HCT116 (cell line): ENCODE results near the gene PLK5. TPM values are rescaled to one million over a fixed set of nuclear protein-coding genes. Genes with fewer than 3 reads are reported as not detected.

ENCODE experiments used
- ATAC-seq: fragments of 200-7000 bp; cut with Tn5 transposase; 2 replicates; pipeline ENCODE4 v1.9.1; 2020; ENCODE audit warnings: mild to moderate bottlenecking, moderate library complexity
- BruUV-seq: library from RNA; stranded (reverse); fragments of 400-500 nt; replicated peaks from 2 replicates; lab custom pipeline; 2021; lab: Mats Ljungman, UMichigan
- CTCF ChIA-PET: fragments of 300-600 bp; sonication (Branson Sonifier 250); formaldehyde crosslinking; loops from one replicate; lab custom pipeline; 2021; ENCODE audit warnings: antibody characterized with exemption; lab: Charles Lee
- POLR2A ChIA-PET: fragments of 300-600, 350-600 bp; sonication (Branson Sonifier 250); formaldehyde crosslinking; loops from one replicate; lab custom pipeline; 2021; ENCODE audit warnings: antibody characterized with exemption; lab: Charles Lee
- RAD21 ChIA-PET, 2 experiments: fragments of 300-600 bp; sonication (Branson Sonifier 250); formaldehyde crosslinking; loops; one replicate each; lab custom pipeline; 2023; ENCODE audit warnings: low total read pairs in 2 of 2; ENCODE audit not compliant: uncharacterized antibody in 2 of 2, unreplicated experiment in 2 of 2, low non-redundant PET in 1 of 2; lab: Charles Lee
- DNase-seq: peaks from one replicate; pipeline ENCODE4 v3.0.0-alpha.2; 2010; ENCODE audit warnings: low read depth, low spot score
- H2AFZ ChIP-seq: fragments of 200-600 bp; shearing (Covaris generic), sonication (generic); 2 replicates; pipeline ENCODE4 v1.6.1; 2017; ENCODE audit warnings: low read depth, mixed run types, mixed read lengths, antibody characterized with exemption, low read length; ENCODE audit not compliant: poor library complexity, severe bottlenecking
- H3K27ac ChIP-seq: 2 replicates; pipeline ENCODE4 v1.5.1; 2012; ENCODE audit warnings: low read depth, low read length
- H3K27me3 ChIP-seq: fragments of 200-600 bp; sonication (generic); 2 replicates; pipeline ENCODE4 v1.6.1; 2016; ENCODE audit warnings: mixed run types, low read length, mixed read lengths; ENCODE audit not compliant: insufficient read depth
- H3K36me3 ChIP-seq, 2 experiments: fragments of 200-500 bp in 1 of 2; fragments of 200-600 bp in 1 of 2; sonication (Bioruptor generic) in 1 of 2; sonication (generic) in 1 of 2; 2 replicates each; pipeline versions ENCODE4 v1.5.1 to v1.6.1; 2014 to 2016; ENCODE audit warnings: low read length in 2 of 2, inconsistent platforms in 1 of 2, mixed read lengths in 1 of 2, mixed run types in 1 of 2; ENCODE audit not compliant: insufficient read depth in 2 of 2, control insufficient read depth in 1 of 2
- H3K4me1 ChIP-seq, 2 experiments: fragments of 200-600 bp in 1 of 2; sonication (generic) in 1 of 2; 2 replicates each; pipeline versions ENCODE4 v1.5.1 to v1.6.1; 2012 to 2017; ENCODE audit warnings: low read length in 2 of 2, inconsistent platforms in 1 of 2, mild to moderate bottlenecking in 1 of 2, mixed read lengths in 1 of 2, mixed run types in 1 of 2, moderate library complexity in 1 of 2; ENCODE audit not compliant: insufficient read depth in 2 of 2, control insufficient read depth in 1 of 2
- H3K4me2 ChIP-seq: fragments of 200-600 bp; sonication (generic); 2 replicates; pipeline ENCODE4 v1.6.1; 2017; ENCODE audit warnings: mixed run types, low read length, mixed read lengths
- H3K4me3 ChIP-seq, 2 experiments: fragments of 200-600 bp in 1 of 2; sonication (generic) in 1 of 2; replicated peaks in 1 of 2; 2 replicates each; pipeline ENCODE4 v1.5.1; 2011 to 2016; ENCODE audit warnings: low read length in 2 of 2, control low read depth in 1 of 2, low read depth in 1 of 2, mild to moderate bottlenecking in 1 of 2, mixed read lengths in 1 of 2, mixed run types in 1 of 2
- H3K79me2 ChIP-seq: fragments of 200-600 bp; sonication (generic); 2 replicates; pipeline ENCODE4 v1.6.1; 2017; ENCODE audit warnings: mild to moderate bottlenecking, mixed run types, low read length, moderate library complexity, mixed read lengths; ENCODE audit not compliant: insufficient read depth
- H3K9ac ChIP-seq: fragments of 200-600 bp; sonication (generic); 2 replicates; pipeline ENCODE4 v1.6.1; 2016; ENCODE audit warnings: low read length, mixed read lengths
- H3K9me2 ChIP-seq: fragments of 200-600 bp; sonication (generic), shearing (Covaris generic); 2 replicates; pipeline ENCODE4 v1.6.1; 2017; ENCODE audit warnings: mixed run types, mild to moderate bottlenecking, moderate library complexity; ENCODE audit not compliant: insufficient read depth
- H3K9me3 ChIP-seq, 2 experiments: fragments of 200-500 bp in 1 of 2; fragments of 200-600 bp in 1 of 2; sonication (Bioruptor generic) in 1 of 2; sonication (generic) in 1 of 2; 2 replicates each; pipeline ENCODE4 v1.6.1; 2014 to 2017; ENCODE audit warnings: low read length in 2 of 2, mixed read lengths in 2 of 2, inconsistent platforms in 1 of 2, low read depth in 1 of 2, mild to moderate bottlenecking in 1 of 2, mixed run types in 1 of 2, moderate library complexity in 1 of 2; ENCODE audit not compliant: control insufficient read depth in 1 of 2, insufficient read depth in 1 of 2
- H4K20me1 ChIP-seq: fragments of 200-600 bp; sonication (generic), shearing (Covaris generic); 2 replicates; pipeline ENCODE4 v1.6.1; 2017; ENCODE audit warnings: mixed run types, mild to moderate bottlenecking, moderate library complexity; ENCODE audit not compliant: insufficient read depth
- ATF3 ChIP-seq: IDR thresholded peaks from 2 replicates; pipeline ENCODE4 v1.6.1; 2012
- CBX3 ChIP-seq: IDR thresholded peaks from 2 replicates; pipeline ENCODE4 v1.6.1; 2012; ENCODE audit warnings: low read depth
- CEBPB ChIP-seq: IDR thresholded peaks from 2 replicates; pipeline ENCODE4 v1.6.1; 2012; ENCODE audit warnings: low read depth
- CTCF ChIP-seq, 3 experiments: fragments of 200-600 bp in 1 of 3; sonication (generic) in 1 of 3; IDR thresholded peaks in 2 of 3; conservative IDR thresholded peaks in 1 of 3; 2 replicates each; pipeline ENCODE4 v1.5.1; 2012 to 2017; ENCODE audit warnings: low read depth in 2 of 3, low read length in 2 of 3, antibody characterized with exemption in 1 of 3, borderline replicate concordance in 1 of 3, control low read depth in 1 of 3, mild to moderate bottlenecking in 1 of 3, mixed read lengths in 1 of 3, mixed run types in 1 of 3, moderate library complexity in 1 of 3; ENCODE audit not compliant: insufficient read depth in 1 of 3
- EGR1 ChIP-seq: IDR thresholded peaks from 2 replicates; pipeline ENCODE4 v1.6.1; 2012; ENCODE audit warnings: low read depth
- ELF1 ChIP-seq: IDR thresholded peaks from 2 replicates; pipeline ENCODE4 v1.6.1; 2012; ENCODE audit warnings: low read depth, borderline replicate concordance
- EZH2 ChIP-seq: fragments of 200-600 bp; sonication (generic); IDR thresholded peaks from 2 replicates; pipeline ENCODE4 v1.6.1; 2017; ENCODE audit warnings: antibody characterized with exemption, mixed run types
- EZH2phosphoT487 ChIP-seq: fragments of 200-600 bp; IDR thresholded peaks from 2 replicates; pipeline ENCODE4 v1.6.1; 2018; ENCODE audit warnings: antibody characterized with exemption, borderline replicate concordance
- MAX ChIP-seq: IDR thresholded peaks from 2 replicates; pipeline ENCODE4 v1.6.1; 2012
- POLR2A ChIP-seq: IDR thresholded peaks from 2 replicates; pipeline ENCODE4 v1.7.0; 2011; ENCODE audit warnings: borderline replicate concordance; ENCODE audit not compliant: insufficient read depth, insufficient read length; ENCODE audit errors: extremely low read depth
- POLR2AphosphoS5 ChIP-seq: IDR thresholded peaks from 2 replicates; pipeline ENCODE4 v1.6.1; 2011; ENCODE audit warnings: mild to moderate bottlenecking, low read depth, low read length, moderate library complexity
- RAD21 ChIP-seq: IDR thresholded peaks from 2 replicates; pipeline ENCODE4 v1.6.1; 2012; ENCODE audit warnings: low read depth, mild to moderate bottlenecking
- REST ChIP-seq: IDR thresholded peaks from 2 replicates; pipeline ENCODE4 v1.6.1; 2012; ENCODE audit warnings: low read depth
- SIN3A ChIP-seq: IDR thresholded peaks from 2 replicates; pipeline ENCODE4 v1.6.1; 2012; ENCODE audit warnings: low read depth
- SP1 ChIP-seq: IDR thresholded peaks from 2 replicates; pipeline ENCODE4 v1.6.1; 2012; ENCODE audit warnings: low read depth
- YY1 ChIP-seq: IDR thresholded peaks from 2 replicates; pipeline ENCODE4 v1.6.1; 2011; ENCODE audit warnings: low read length, low read depth, moderate library complexity, mild to moderate bottlenecking; ENCODE audit not compliant: insufficient replicate concordance; ENCODE audit errors: extremely low read depth
- ZNF274 ChIP-seq: fragments of 200-500 bp; sonication (Bioruptor generic); IDR thresholded peaks from 2 replicates; pipeline ENCODE4 v1.6.1; 2014; ENCODE audit warnings: mild to moderate bottlenecking, low read depth, low read length, inconsistent platforms
- intact Hi-C: fragments of 100-400 bp; cut with micrococcal nuclease; formaldehyde crosslinking; loops from 2 replicates; pipeline ENCODE4 v1.10.0; 2022
- total RNA-seq: library from RNA; stranded (reverse); gene quantifications from one replicate; pipeline ENCODE4 v1.2.1, GENCODE V29; 2021; ENCODE audit not compliant: unreplicated experiment

The PLK5 gene
- total RNA-seq, 1 experiment from 2014 or later = not detected

GRCh38 chr19:1524972-1525325, 1.1 kb downstream of the PLK5 start:
- intact Hi-C loops = no loop called here
- TF ChIP-seq ATF3 (no peak), EZH2phosphoT487 (no peak), SIN3A (no peak), REST (no peak), CBX3 (no peak), RAD21 (no peak), EZH2 (no peak), CEBPB (no peak), EGR1 (no peak), YY1 (no peak), POLR2A (no peak), ELF1 (no peak), CTCF (IDR thresholded peaks at IDR 0.05 in 2 of 3, conservative IDR thresholded peaks at IDR 0.05 in 1 of 3; ENCODE audit: borderline replicate concordance in 1 of 3, insufficient read depth in 1 of 3, low read depth in 2 of 3, low read length in 2 of 3) (no peak), MAX (no peak), ZNF274 (no peak), POLR2AphosphoS5 (no peak), SP1 (no peak)
- ChIA-PET CTCF (no interaction called here), RAD21 (no interaction called here), POLR2A (no interaction called here)
- Histone ChIP-seq H3K9me2 (no peaks in the 10 kb centered on the region), H3K4me2 (no peak overlapping the region), H3K27ac (no peak overlapping the region), H3K27me3 (no peaks in the 10 kb centered on the region), H3K9me3 (no peaks in the 10 kb centered on the region), H3K4me1 (no peaks in the 10 kb centered on the region), H3K4me3 (no peak overlapping the region), H3K9ac (no peak overlapping the region), H3K36me3 (no peaks in the 10 kb centered on the region), H3K79me2 (no peaks in the 10 kb centered on the region), H4K20me1 (no peaks in the 10 kb centered on the region), H2AFZ (no peak overlapping the region)
- no peak for DNase-seq
- no peak for ATAC-seq
- BruUV-seq = no TSS peak
